GM19372 (cell line): ENCODE results near the gene DIPK1C.

Source experiments
- ATAC-seq: cut with Tn5 transposase; IDR thresholded peaks from one replicate; pipeline ENCODE4 v1.9.1; 2021; ENCODE audit warnings: mild to moderate bottlenecking, low read depth, moderate library complexity; ENCODE audit not compliant: unreplicated experiment

The DIPK1C gene

GRCh38 chr18:74486119-74486849, 29.2 kb upstream of the DIPK1C start:
- no peak for ATAC-seq

GRCh38 chr18:74482697-74483096, 25.6 kb upstream of the DIPK1C start:
- ATAC-seq: no peak

GRCh38 chr18:74480149-74480651, 23.1 kb upstream of the DIPK1C start:
- ATAC-seq: no peak

- ATAC-seq: no peak
Measured at GRCh38 chr18:74479486-74480148, 22.5 kb upstream of the DIPK1C start.

GRCh38 chr18:74478880-74479279, 21.8 kb upstream of the DIPK1C start:
- ATAC-seq: no peak

- ATAC-seq: no peak
Measured at GRCh38 chr18:74478316-74478715, 21.2 kb upstream of the DIPK1C start.

- no peak for ATAC-seq
Measured at GRCh38 chr18:74477771-74478170, 20.7 kb upstream of the DIPK1C start.

- no peak for ATAC-seq
Measured at GRCh38 chr18:74476140-74476539, 19.0 kb upstream of the DIPK1C start.

GRCh38 chr18:74473976-74474640, 17.0 kb upstream of the DIPK1C start:
- ATAC-seq: no peak

- no peak for ATAC-seq
Measured at GRCh38 chr18:74472312-74472711, 15.2 kb upstream of the DIPK1C start.

GRCh38 chr18:74468547-74469061, 11.5 kb upstream of the DIPK1C start:
- no peak for ATAC-seq

GRCh38 chr18:74465775-74466174, 8.7 kb upstream of the DIPK1C start:
- no peak for ATAC-seq

GRCh38 chr18:74463983-74464382, 6.9 kb upstream of the DIPK1C start:
- ATAC-seq: no peak

- ATAC-seq: no peak
Measured at GRCh38 chr18:74463254-74463653, 6.1 kb upstream of the DIPK1C start.

GRCh38 chr18:74460825-74461224, 3.7 kb upstream of the DIPK1C start:
- ATAC-seq: no peak

GRCh38 chr18:74459889-74460288, 2.8 kb upstream of the DIPK1C start:
- ATAC-seq: no peak

- no peak for ATAC-seq
Measured at GRCh38 chr18:74457725-74458421, 765 bp upstream of the DIPK1C start.

GRCh38 chr18:74456349-74457042, 612 bp downstream of the DIPK1C start:
- ATAC-seq: no peak

GRCh38 chr18:74456017-74456348, 1.1 kb downstream of the DIPK1C start:
- no peak for ATAC-seq

- no peak for ATAC-seq
Measured at GRCh38 chr18:74455386-74455785, 1.7 kb downstream of the DIPK1C start.
